ENCODE measurements around the gene LSP1.

Gene LSP1

DNA sequence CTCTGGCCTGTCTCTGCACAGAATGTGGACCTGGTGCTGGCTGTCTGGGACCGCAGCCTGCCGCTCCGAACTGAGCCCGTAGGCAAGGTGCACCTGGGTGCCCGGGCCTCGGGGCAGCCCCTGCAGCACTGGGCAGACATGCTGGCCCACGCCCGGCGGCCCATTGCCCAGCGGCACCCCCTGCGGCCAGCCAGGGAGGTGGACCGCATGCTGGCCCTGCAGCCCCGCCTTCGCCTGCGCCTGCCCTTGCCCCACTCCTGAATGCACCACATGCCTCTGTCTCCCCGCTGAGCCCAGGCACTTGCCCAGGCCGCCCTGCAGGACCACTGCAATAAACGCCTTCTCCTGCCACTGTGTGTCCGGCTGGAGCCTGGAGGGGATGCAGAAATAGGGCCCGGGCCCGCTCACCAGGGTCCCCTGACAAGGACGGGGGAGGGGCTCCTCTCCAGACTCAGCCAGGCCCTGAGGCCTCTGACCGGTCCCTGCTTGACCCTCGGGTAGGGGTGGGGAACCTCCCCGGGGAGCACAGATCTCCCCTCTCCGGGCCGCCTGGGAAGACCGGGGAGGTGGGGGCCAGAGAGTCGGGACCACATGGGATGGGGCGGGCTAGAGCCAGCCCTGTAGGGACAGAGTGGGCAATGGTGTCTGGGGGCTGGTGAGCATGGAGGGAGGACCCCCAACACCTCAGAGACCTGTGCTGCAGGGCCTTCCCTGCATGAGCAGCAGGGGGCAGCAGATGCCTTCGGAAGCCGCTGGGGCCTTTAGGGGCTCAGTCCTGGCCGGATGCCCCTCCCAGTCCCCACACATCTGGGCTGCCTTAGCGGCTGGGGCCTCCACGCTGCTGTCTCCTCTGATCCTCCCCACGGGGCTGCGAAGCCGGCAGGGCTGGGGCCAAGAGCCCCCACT is 15.5 kb upstream of the LSP1 start:
- peak; percentile 68 to 74 for DNase-seq (ENCODE audit: low read depth in 2 of 2)

DNA sequence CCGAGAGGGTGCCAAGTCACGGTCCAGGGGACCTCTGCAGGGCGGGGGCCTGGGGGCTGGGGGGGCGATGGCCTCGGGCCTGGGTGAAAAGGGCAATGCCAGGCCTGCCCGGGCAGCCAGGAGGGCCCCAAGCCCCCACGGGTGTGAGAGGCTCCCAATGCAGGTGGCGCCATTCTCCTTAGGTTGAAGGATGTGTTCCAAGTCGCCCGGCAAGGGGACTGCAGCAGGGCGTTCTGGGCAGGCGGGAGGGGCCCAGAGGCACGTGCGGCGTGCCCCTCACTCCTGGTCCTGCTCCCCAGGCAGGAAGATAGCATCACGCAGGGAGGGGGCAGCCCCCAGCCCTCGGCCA is 14.8 kb upstream of the LSP1 start:
- DNase-seq (ENCODE audit: low read depth in 2 of 2) = no peak

DNA sequence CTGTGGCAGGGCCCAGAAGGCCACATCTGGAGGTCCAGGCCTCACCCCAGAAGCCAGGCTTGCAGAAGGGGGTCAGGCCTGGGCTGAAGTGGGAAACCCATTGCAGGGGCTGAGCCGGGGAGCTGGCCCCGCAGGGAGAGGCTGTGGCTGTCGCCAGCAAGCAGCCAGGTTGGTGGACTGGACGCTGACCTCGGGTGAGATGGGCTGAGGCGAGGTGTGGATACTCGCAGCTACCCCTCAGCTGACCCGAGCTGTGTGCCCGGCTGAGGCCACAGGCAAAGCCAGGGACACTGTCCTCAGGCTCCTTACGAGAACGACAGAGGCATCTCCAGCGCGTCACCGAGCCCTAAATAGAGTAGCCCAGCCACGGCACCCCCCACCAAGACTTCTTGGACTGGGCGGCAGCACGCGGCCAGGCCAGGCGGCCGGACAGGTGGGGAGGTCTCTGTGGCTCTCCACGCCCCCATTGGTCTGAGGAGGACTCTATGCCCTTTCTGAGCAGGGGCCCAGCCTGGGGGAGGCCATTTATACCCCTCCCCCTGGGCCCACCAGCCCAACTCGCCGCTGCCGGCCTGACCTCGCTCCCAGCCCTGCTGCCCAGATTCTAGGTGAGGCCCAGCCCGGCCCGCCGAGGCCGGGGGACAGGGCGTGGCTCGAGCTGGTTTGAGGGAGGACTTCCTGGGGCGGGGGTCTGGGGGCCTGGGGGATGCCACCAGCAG is 14.3 kb upstream of the LSP1 start, which contains the start of gene TNNI2:
TSS of gene TNNI2 (plus strand) at position 556 of the 719 bp plus-strand sequence. CDS start 716 bp downstream, outside the sequence.
- no peak for DNase-seq (ENCODE audit: low read depth in 2 of 2)

DNA sequence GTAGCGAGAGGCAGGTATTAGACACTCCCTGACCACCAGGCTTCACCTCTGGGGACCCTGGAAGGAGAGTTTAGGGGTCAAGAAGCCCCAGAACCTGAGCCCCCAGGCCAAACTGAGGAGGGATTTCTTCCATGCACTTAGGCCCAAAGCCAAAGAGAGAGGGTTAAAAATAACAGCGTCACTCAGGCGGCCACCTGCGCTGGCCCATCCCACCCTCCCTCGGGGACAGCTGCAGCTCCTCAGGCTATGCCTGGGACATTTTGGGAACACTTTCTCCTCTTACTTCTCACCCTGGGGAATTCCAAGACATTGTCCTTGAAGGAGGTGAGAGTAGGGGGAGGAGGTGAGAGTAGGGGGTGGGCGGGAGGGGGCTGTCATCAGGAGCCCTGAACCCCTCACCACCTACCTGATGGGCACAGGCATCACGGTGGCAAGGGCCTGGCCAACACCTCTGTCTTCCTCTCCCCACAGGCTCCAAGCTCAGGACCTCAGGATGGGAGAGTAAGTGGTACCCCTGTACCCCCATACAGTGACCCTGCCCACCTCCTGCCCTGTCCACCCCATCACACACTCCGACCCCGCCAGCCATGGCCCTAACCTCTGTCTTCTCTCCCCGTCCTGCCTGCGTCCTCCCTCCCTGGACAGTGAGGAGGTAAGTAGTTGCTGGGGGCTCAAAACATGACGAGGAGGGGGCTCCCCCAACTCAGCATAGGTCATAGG is 13.5 kb upstream of the LSP1 start:
- DNase-seq (ENCODE audit: low read depth in 2 of 2) = no peak

DNA sequence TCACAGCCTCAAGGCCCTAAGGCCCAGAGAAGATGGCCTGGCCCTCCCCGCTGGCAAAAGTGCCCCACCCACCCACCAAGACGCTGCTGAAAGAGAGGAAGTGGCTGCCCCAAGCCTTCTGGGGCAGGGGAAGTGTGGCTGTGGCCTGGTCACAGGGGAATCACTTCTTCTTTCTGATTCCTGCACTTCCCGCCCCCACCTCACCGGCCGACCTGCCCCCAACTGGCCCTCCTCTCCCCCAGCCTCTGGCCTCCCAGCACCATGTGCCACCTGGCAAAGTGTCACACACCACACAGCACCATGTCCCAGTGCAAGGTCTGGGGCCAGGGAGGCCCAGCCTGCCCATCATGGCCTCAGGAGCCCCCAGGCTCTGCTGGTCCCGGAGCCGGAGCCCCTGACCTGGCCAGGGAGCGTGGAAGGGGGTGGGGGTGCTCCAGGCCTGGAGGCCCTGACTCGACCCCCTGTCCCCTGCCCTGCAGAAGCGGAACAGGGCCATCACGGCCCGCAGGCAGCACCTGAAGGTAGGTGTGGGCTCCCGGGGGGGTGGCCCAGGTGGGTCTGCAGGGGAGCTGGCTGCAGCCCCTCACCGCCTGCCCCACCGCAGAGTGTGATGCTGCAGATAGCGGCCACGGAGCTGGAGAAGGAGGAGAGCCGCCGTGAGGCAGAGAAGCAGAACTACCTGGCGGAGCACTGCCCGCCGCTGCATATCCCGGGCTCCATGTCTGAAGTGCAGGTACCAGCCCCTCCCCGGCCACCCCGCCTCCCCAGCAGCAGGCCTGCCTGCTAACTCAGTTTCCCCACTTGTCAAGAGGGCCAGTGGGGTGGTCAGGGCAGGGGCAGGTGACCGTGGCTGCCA is 12.7 kb upstream of the LSP1 start:
- no peak for DNase-seq (ENCODE audit: low read depth in 2 of 2)

DNA sequence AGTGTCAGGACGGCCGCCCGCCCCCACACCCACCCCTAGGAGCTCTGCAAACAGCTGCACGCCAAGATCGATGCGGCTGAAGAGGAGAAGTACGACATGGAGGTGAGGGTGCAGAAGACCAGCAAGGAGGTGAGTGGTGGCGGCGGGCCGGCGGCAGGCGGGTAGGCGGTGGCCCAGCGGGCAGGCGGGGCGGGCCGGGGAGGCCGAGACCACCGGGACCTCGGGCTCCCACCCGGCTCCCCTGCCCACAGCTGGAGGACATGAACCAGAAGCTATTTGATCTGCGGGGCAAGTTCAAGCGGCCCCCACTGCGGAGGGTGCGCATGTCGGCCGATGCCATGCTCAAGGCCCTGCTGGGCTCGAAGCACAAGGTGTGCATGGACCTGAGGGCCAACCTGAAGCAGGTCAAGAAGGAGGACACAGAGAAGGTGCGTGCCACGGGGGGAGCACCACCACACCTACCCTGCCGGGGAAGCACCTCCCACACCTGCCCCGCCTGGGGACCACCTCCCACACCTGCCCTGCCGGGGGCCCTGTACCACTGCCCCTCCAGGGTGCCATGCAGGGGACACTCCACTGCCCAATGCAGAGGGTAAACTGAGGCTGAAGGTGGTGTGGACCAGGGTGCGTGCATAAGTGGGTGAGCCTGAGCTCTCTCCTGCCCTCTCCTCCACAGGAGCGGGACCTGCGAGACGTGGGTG is 12.0 kb upstream of the LSP1 start:
- no peak for DNase-seq (ENCODE audit: low read depth in 2 of 2)

DNA sequence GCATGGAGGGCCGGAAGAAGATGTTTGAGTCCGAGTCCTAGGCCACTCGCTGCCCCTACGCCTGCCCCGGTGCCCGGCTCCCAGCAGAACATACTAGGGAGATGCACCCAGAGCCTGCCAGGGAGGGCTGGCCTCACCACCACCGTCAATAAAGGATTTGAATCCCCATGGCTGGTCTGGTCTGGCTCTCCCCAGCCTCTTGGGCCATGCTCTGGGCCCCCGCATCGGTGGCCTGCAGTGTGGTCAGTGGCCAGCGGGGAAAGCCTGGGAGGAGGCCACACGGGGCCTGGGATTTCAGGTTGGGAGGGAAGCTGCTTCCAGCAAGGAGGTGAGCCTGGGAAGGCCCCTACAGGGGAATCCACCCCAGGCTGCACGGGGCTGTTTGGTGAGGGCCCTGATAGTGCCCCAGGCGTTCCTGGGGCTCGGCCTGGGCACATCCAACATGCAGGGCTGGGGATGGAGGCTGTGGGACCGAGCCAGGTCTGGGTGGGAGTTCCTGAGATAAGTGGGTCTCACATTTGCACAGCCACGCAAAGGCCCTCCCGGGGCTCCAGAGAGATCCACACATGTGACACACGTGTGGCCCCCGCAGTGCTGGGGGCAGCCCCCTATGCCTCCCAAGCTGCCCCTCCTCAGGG is 11.3 kb upstream of the LSP1 start:
- DNase-seq (ENCODE audit: low read depth in 2 of 2) = no peak

DNA sequence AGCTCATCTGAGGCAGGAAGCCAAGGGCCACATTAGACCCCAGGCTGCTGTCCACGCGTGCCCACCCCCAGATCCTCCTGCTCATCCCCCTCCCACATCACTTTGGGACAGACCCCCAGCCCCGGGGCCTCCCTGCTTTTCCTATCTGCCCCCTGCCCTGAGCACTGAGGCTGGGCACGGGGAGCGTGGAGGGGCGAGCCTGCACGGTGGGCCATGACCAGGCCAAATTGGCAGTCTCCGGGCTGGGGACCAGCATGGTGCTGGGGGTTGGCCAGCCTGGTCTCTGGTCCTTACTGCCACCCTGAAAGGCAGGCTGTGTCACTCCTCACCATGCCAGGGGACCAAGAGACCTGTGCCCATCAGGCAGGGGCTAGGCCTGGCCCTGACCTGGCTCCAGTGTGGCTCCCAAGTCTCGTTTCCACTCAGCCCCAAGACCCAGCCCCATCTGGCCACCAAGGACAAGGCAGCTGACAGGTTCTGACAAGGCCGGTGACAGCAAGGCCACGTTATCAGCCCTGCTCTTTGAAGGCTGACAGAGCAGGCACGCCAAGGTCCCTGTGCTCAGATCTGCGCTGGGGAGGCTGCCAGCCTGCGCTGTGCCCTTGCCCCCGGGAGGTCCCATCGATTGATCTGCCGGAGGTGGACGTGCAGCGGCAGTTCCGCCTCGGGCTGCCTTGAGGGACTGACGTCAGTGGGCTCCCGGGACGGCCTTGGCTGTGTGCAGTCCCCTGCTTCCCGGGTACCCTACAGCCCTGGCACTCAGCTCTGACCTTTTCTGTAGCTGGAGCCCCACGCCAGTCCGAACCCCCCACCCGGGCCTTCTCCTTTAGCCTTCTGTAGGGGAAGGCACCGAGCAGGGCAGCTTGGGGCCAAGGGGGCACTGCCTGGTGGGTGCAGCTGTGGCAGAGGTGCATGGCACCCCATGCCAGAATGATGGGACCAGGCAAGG is 10.5 kb upstream of the LSP1 start:
- no peak for DNase-seq (ENCODE audit: low read depth in 2 of 2)

DNA sequence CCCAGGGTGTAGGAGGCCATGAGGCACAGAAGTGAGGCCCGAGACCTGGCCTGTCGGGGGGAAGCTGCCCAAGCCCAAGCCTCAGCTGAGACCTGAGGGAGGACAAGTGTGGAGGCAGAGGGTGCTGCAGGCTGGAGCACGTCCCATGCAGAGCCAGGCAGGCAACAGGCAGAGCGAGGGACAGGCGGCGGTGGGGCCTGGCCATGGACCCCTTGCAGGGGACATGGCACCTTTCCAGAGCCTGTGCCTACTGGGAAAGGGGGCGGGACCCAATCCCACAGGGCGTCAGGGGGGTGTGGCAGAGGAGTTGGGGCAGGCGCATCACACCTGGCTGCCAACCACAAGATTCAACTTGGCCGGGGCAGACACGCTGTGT is 9.8 kb upstream of the LSP1 start:
- DNase-seq (ENCODE audit: low read depth in 2 of 2) = no peak

DNA sequence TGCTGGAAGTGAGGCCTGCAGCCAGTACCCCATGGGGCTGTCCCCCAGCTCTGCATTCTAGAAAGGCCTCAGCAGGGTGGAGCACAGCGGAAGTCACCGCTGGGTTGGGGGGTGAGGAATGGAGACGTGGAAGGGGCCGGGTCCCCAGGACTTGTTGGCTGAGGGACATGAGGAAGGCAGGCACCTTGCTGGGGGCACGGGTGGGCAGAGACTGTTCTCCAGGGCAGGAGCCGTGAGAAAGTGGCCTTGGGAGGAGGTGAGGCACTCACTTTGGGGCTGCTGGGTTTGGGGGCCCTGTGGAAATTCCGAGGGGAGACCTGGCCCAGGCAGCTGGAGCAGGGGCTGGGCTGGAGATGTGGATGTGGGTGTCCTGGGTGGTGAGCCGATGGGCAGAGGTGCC is 9.1 kb upstream of the LSP1 start:
- no peak for DNase-seq (ENCODE audit: low read depth in 2 of 2)

DNA sequence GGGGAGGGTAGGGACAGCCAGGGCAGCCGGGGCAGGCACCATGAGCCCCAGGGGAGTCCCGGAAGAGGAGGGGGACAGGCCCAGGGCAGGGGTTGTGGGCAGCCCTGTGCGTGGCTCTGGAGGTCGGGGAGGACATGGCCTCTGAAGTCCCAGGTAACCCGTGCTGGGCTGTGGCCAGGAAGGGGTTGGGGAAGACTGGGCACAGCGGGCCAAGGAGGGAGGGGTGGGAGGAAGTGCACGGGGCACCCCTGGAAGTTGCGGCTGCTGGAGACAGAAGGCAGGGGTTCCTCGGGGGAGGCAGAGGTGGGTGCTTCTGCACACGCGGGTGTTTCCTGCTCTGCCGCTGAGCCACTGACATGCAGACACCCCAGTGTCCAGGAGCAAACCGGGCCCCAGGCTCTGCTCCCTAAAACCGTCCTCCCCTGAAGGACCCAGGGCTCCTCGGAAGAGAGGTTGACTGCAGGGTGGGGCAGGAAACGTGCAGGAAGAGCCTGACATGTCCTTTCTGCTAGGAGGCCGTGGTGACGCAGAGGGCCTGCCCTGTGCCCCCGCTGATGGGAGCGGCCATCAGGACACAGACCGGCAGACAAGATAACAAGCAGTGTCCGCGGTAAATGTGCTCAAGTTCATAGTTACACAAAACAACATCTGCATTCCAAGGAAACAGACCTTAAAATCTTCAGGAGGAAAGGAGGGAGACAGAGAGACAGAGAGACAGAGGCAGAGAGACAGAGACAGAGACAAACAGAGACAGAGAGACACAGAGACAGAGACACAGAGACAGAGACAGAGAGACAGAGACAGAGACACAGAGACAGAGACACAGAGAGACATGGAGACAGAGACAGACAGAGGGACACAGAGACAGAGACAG is 8.4 kb upstream of the LSP1 start:
- DNase-seq (ENCODE audit: low read depth in 2 of 2) = peak in 1 of 2 donors; percentile 31

DNA sequence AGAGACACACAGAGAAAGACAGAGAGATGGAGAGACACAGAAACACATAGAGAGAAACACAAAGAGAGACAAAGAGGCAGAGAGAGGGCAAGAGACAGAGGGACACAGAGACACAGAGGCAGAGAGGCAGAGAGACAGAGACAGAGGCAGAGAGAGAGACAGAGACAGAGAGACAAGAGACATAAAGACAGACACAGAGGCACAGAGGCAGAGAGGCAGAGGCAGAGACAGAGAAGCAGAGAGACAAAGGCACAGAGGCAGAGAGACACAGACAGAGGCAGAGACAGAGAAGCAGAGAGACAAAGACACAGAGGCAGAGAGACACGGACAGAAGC is 7.8 kb upstream of the LSP1 start:
- DNase-seq (ENCODE audit: low read depth in 2 of 2) = no peak

DNA sequence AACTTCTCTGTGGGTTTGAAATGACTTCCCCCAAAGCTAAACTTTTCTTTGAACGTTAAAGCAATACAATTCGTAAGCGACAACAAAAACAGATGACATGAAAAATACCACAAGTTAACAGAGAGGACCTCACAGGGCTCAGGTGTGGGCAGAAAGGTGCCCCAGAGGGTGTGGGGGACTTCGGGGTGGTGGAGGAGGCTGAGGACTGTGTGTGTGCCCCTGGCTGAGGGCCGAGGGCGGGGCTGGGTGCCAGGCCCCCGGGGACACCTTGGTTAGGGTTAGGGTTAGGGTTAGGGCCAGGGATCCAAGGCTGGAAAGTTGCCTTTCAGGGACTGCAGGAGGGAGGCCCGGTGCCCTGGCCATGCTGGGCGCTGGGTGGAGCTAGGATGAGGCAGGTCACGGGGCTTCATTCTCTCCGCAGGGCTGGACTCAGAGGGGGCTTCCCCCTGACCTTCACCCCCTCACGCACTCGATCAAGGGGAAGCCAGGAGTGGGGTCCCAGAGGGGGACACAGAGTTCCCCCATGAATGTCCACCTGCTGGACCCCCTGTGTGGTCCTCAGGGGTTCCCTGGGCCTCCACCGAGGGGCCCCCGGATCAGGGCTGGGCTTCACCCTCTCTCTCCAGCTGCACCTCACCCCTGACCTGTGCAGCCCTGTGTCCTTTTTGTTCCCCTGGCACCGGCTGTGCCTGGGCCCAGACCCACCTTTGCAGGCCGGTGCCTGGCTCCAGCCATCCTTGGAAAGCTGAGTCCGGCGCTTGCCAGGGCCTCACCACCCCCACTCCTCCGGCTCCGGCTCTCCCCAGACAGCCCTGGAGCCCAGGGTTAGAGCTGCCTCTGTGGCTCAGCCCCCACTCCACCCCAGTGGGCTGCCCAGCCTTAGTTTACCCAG is 7.1 kb upstream of the LSP1 start:
- DNase-seq (ENCODE audit: low read depth in 2 of 2) = no peak

DNA sequence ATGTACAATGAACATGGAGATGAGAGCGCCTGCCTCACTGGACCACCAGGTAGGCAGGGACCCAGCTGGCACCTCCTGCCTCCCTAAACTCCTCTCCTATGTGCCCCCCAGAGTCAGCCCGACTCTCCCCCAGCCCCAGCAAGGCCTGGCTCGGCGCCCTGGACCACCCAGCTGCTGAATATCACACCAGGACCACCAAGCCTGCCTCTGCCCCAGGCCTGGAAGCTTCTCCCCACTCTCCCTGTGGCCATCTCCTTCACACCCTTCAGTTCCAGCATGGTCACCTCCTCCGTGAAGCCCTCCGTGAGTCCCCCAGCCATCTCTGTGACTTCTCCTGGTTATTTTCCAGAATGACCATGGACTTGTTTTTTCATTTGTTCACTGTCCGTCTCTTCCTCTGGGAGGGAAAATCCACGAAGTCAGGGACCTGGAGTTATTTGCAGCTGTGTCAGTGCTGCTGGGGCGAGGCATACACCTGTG is 6.4 kb upstream of the LSP1 start:
- no peak for DNase-seq (ENCODE audit: low read depth in 2 of 2)

DNA sequence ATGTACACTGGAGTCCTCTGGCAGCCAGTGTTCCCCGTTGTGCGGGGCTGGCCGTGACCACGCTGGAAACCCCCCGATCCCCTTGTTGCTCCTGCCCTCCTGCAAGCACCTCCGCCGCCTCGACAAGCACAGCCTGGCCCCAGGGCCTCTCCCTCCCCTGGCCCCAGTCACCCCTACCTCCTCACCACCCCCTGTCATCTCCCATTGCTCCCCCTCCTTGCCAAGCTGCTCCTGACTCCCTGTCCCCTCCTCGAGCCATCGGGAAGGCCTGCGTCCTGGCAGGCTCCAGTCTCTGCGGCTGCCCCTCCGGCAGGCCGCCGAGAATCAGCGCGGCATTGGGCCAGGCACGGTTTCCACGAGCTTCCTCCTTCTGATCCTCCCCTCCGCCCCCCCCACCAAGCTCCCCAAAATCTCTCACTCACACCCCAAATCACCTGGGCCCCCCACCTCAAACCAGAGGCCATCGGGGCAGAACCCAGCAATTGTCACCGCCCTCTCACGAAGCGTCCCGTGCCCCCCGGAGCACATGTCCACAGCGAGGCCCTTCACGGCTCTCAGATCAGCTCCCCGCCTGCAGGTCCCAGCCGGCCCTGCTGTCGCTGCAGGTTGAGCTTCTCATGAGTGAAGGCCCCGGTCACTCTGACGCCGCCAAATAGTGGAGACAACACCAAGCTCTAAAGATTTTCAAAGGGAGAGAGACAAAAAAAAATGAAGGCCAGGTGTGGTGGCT is 5.7 kb upstream of the LSP1 start:
- no peak for DNase-seq (ENCODE audit: low read depth in 2 of 2)

DNA sequence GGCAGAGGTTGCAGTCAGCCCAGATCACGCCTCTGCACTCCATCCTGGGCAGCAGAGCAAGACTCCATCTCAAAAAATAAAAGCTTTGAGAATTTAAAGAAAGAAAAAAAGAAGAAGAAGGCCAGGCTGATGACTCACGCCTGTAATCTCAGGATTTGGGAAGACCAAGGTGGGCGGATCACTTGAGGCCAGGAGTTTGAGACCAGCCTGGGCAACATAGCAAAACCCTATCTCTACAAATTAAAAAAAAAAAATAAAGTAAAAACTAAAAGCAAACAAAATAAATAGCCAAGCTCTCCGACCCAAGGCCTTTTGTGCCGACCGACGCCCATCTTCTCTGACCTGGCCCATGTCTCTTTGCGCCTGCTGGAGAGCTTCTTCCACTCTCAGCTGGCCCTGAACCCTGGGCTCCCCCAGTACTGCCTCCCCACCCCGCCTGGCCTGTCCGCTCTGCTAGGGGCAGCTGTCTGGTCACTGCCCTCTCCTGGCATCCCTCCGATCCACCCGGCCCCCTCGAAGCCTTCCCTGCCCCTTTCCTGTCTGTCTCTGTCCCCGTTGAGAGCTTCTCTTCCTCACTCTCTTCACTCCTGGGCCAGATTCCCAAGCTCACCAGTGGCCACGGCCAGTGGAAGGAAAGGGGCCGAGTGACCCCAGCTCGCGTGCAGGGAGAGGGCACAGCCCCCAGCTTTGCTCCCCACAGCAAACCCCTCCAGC is 4.8 kb upstream of the LSP1 start:
- no peak for DNase-seq (ENCODE audit: low read depth in 2 of 2)

All from stimulated activated CD4-positive, alpha-beta T cell treated with anti-CD3 and anti-CD28 coated beads, Interleukin-4, amount 100 ng/mL, for 48 hours (primary cell).